Suprapubic skin (tissue), 4 donors: Measurements from ENCODE around the gene CA7. TPM values are rescaled to one million over a fixed set of nuclear protein-coding genes. Genes with fewer than 3 reads are reported as not detected.

Experiments used
- DNase-seq, 2 donors: peaks; one replicate each; pipeline ENCODE4 v3.0.0-alpha.2; 2019; ENCODE audit warnings: low spot score in 2 of 2
- H3K27ac ChIP-seq: fragments of 200-600 bp; sonication (generic); one replicate; pipeline ENCODE4 v1.5.1; 2019
- H3K27me3 ChIP-seq: fragments of 200-600 bp; sonication (generic); one replicate; pipeline ENCODE4 v1.5.1; 2019
- H3K36me3 ChIP-seq: fragments of 200-600 bp; sonication (generic); one replicate; pipeline ENCODE4 v1.5.1; 2019
- H3K4me1 ChIP-seq: fragments of 200-600 bp; sonication (generic); one replicate; pipeline ENCODE4 v1.5.1; 2019
- H3K4me3 ChIP-seq: fragments of 200-600 bp; sonication (generic); one replicate; pipeline ENCODE4 v1.5.1; 2019; ENCODE audit warnings: mild to moderate bottlenecking
- H3K9me3 ChIP-seq: fragments of 200-600 bp; sonication (generic); one replicate; pipeline ENCODE4 v1.5.1; 2019
- EP300 ChIP-seq: sonication (generic); formaldehyde crosslinking; IDR thresholded peaks from one replicate; pipeline ENCODE4 v1.6.1; 2017; ENCODE audit warnings: antibody characterized with exemption
- POLR2A ChIP-seq, 2 donors: fragments of 450-650 bp; IDR thresholded peaks; one replicate each; pipeline ENCODE4 v1.6.1; 2017; ENCODE audit warnings: antibody characterized with exemption in 2 of 2, mild to moderate bottlenecking in 2 of 2, moderate library complexity in 2 of 2
- POLR2AphosphoS5 ChIP-seq, 3 donors: sonication (generic); formaldehyde crosslinking; IDR thresholded peaks; one replicate each; pipeline ENCODE4 v1.6.1; 2017; ENCODE audit warnings: antibody characterized with exemption in 3 of 3
- WGBS: methylation state at CpG from one replicate; pipeline ENCODE4 v1.1.5; 2018; 5-methylcytosine and 5-hydroxymethylcytosine counted together
- total RNA-seq, 4 donors: library from RNA; depleted of rRNA; stranded (reverse); fragments of >200 nt; gene quantifications; one replicate each; pipeline ENCODE4 v1.1.0, GENCODE V29; 2016
- TF ChIP-seq, protein P1 (sequence below), 2 donors: fragments of 200-600 bp in 1 of 2; fragments of 450-650 bp in 1 of 2; sonication (generic) in 1 of 2; IDR thresholded peaks; one replicate each; pipeline ENCODE4 v1.5.1; 2016 to 2019; ENCODE audit warnings: antibody characterized with exemption in 2 of 2, mild to moderate bottlenecking in 1 of 2, moderate library complexity in 1 of 2

Gene CA7
- total RNA-seq, 4 donors from 2014 or later = not detected

DNA sequence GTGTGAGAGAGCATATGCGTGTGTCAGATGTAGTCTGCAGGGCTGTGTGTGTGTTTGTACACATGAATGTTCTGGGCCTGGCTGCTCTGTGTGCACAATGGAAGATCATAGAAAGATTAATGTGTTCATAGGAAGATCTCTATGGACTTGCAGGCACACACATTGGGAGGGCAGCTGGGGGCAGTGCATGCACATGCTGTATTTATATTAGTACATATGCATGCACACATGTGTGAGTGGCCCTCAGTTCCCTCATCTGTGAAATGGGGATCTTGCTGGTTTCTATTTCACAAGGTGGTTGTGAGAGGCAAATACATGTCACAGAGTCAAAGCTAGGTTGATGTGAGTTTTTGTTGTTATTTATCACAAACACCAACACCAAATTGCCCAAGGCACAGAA lies 2.1 kb downstream of the CA7 start:
- Histone ChIP-seq H3K4me3 (no peak overlapping the region), H3K4me1 (peaks cover 14% of the 10 kb centered on the region), H3K9me3 (no peaks in the 10 kb centered on the region), H3K27me3 (peaks cover 36% of the 10 kb centered on the region), H3K36me3 (no peaks in the 10 kb centered on the region), H3K27ac (no peak overlapping the region)
- no peak for TF ChIP-seq POLR2AphosphoS5 (IDR thresholded peaks at IDR 0.05)
- no peak for TF ChIP-seq POLR2A (IDR thresholded peaks at IDR 0.05)
- no peak for TF ChIP-seq EP300
- TF ChIP-seq, protein P1, sequence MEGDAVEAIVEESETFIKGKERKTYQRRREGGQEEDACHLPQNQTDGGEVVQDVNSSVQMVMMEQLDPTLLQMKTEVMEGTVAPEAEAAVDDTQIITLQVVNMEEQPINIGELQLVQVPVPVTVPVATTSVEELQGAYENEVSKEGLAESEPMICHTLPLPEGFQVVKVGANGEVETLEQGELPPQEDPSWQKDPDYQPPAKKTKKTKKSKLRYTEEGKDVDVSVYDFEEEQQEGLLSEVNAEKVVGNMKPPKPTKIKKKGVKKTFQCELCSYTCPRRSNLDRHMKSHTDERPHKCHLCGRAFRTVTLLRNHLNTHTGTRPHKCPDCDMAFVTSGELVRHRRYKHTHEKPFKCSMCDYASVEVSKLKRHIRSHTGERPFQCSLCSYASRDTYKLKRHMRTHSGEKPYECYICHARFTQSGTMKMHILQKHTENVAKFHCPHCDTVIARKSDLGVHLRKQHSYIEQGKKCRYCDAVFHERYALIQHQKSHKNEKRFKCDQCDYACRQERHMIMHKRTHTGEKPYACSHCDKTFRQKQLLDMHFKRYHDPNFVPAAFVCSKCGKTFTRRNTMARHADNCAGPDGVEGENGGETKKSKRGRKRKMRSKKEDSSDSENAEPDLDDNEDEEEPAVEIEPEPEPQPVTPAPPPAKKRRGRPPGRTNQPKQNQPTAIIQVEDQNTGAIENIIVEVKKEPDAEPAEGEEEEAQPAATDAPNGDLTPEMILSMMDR (IDR thresholded peaks at IDR 0.05) = no peak
- no peak for DNase-seq
- 94% methylated on average over 1 of the region's 1 CpG for WGBS

DNA sequence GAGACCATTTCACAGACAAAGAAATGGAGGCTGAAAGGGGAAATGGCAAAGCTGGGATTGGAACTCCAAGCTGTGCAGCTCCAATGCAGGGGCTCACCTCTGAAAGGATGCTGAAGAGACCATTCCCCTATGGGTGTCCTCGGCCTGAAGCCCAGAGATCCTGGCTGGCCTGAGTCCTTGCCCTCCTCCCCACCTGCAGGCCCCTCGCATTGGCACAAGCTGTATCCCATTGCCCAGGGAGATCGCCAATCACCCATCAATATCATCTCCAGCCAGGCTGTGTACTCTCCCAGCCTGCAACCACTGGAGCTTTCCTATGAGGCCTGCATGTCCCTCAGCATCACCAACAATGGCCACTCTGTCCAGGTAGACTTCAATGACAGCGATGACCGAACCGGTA lies 2.6 kb downstream of the CA7 start:
- Histone ChIP-seq H3K27ac (no peak overlapping the region), H3K27me3 (peaks cover 36% of the 10 kb centered on the region), H3K4me3 (no peak overlapping the region), H3K9me3 (no peaks in the 10 kb centered on the region), H3K36me3 (no peaks in the 10 kb centered on the region), H3K4me1 (peaks cover 14% of the 10 kb centered on the region)
- TF ChIP-seq, protein P1 (IDR thresholded peaks at IDR 0.05) = no peak
- TF ChIP-seq POLR2AphosphoS5 (IDR thresholded peaks at IDR 0.05) (no peak), POLR2A (IDR thresholded peaks at IDR 0.05) (no peak), EP300 (no peak)
- DNase-seq = no peak
- WGBS = 100% methylated on average over 2 of the region's 6 CpGs

DNA sequence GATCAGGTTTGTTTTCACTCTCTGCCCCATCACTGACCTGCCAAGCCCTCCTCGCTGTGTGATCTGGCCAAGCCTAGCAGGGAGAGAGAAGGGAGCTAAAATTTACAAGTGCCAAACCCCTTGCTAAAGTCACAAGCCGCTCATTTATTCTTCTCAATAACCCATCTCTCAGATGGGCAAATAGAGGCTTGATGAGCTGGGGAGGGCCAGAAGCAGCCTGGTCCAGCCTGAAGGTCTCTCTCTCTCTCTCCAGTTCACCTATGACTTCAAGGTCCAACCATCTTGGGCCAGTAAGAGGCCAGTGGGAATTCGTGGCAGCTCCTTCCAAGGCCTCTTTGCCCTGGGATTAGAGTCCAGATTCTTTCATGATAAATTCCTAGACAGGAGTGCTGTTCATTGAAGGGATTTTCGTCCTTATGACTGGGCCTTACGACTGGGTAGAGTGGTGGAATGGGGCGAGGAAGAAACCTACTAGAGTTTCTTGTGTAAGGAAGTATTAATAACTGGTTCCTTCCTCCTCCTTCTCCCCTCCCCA lies 3.4 kb downstream of the CA7 start:
- Histone ChIP-seq H3K27me3 (peaks cover 36% of the 10 kb centered on the region), H3K27ac (no peak overlapping the region), H3K4me3 (no peak overlapping the region), H3K36me3 (no peaks in the 10 kb centered on the region), H3K4me1 (peaks cover 14% of the 10 kb centered on the region), H3K9me3 (no peaks in the 10 kb centered on the region)
- WGBS = 85% methylated on average over 6 of the region's 6 CpGs
- TF ChIP-seq POLR2AphosphoS5 (IDR thresholded peaks at IDR 0.05) = no peak
- DNase-seq = no peak

DNA sequence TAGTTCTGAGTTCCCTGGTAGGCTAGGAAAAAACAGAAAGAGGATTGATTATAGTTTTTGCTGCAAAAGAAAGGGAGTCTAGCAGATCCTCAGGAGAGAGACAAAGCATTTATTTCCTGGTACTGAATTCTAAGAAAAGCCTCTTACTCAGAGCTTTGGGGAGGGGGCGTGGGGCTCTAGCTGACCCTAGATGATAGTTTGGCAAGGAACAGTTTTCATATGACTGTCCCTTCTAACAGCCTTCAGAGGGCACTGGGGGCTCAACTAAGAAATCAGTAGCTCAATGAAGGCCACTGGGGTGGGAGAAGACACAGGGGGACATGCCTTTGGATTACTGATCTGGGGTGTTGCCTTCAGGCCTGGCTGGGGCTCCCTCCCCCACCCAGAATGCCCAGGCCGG lies 4.0 kb downstream of the CA7 start:
- H3K27ac ChIP-seq = no peak overlapping the region
- H3K36me3 ChIP-seq = no peaks in the 10 kb centered on the region
- H3K9me3 ChIP-seq = no peaks in the 10 kb centered on the region
- WGBS = 82% methylated on average over 2 of the region's 2 CpGs
- H3K4me3 ChIP-seq = no peak overlapping the region
- TF ChIP-seq POLR2AphosphoS5 (IDR thresholded peaks at IDR 0.05) = no peak
- TF ChIP-seq EP300 = no peak
- TF ChIP-seq, protein P1 (IDR thresholded peaks at IDR 0.05) = no peak
- TF ChIP-seq POLR2A (IDR thresholded peaks at IDR 0.05) = no peak
- DNase-seq = no peak
- H3K4me1 ChIP-seq = peaks cover 14% of the 10 kb centered on the region
- H3K27me3 ChIP-seq = peaks cover 36% of the 10 kb centered on the region

DNA sequence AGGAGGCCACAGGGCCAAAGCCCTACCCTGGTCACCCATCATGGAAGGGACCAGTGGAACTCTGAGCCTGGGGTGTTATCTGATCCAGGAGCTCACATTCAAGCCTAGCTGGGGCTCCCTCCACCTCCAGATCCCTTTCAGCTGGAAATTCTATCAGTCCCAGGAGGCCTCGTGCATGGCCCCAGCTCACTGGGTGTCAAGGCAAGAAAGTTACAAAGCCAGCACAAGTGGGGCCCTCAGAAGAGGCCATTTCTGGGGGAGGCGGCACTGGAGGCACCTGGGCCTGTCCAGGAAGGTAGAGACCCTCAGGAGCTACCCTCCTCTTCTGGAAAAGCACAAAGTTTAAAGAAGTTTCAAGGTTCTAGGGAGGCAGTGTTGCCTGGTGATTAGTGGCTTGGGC lies 4.8 kb downstream of the CA7 start:
- no CpG with 5 or more reads among the region's 2 CpGs for WGBS
- TF ChIP-seq, protein P1 (IDR thresholded peaks at IDR 0.05) = no peak
- TF ChIP-seq EP300 = no peak
- no peak for TF ChIP-seq POLR2AphosphoS5 (IDR thresholded peaks at IDR 0.05)
- no peak for TF ChIP-seq POLR2A (IDR thresholded peaks at IDR 0.05)
- Histone ChIP-seq H3K4me1 (peaks cover 13% of the 10 kb centered on the region), H3K4me3 (no peak overlapping the region), H3K9me3 (no peaks in the 10 kb centered on the region), H3K27me3 (peaks cover 31% of the 10 kb centered on the region), H3K27ac (no peak overlapping the region), H3K36me3 (no peaks in the 10 kb centered on the region)
- peak in 1 of 2 donors; percentile 16 for DNase-seq

DNA sequence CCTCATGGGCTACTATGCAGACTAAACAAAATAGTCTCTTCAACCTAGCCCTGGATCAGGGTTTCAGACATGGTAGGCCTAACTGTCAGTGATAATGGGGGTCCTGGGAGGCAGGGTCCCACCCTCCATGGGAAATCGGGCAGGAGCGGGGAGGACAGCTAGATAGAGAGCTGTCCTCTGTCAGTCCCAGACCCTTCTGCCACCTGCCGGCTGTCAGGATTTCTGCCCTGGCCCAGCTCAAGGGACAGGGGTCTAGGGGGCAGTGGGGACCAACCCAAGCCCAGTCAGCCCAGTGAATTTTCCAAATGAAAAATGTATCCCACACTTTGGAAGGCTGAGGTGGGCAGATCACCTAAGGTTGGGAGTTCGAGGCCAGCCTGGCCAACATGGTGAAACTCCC lies 5.3 kb downstream of the CA7 start:
- Histone ChIP-seq H3K4me1 (peaks cover 8% of the 10 kb centered on the region), H3K4me3 (no peak overlapping the region), H3K36me3 (no peaks in the 10 kb centered on the region), H3K27ac (no peak overlapping the region), H3K27me3 (peaks cover 26% of the 10 kb centered on the region), H3K9me3 (no peaks in the 10 kb centered on the region)
- 93% methylated on average over 4 of the region's 4 CpGs for WGBS
- TF ChIP-seq POLR2AphosphoS5 (IDR thresholded peaks at IDR 0.05) (no peak), POLR2A (IDR thresholded peaks at IDR 0.05) (no peak), EP300 (no peak)
- TF ChIP-seq, protein P1 (IDR thresholded peaks at IDR 0.05) = no peak
- peak in 1 of 2 donors; percentile 26 for DNase-seq
